Measurements from ENCODE around the gene RASGEF1B. TPM values are rescaled to one million over a fixed set of nuclear protein-coding genes. Genes with fewer than 3 reads are reported as not detected.

RASGEF1B gene
- total RNA-seq, 2 donors from 2014 or later, result 6.3 to 8.5 TPM

DNA sequence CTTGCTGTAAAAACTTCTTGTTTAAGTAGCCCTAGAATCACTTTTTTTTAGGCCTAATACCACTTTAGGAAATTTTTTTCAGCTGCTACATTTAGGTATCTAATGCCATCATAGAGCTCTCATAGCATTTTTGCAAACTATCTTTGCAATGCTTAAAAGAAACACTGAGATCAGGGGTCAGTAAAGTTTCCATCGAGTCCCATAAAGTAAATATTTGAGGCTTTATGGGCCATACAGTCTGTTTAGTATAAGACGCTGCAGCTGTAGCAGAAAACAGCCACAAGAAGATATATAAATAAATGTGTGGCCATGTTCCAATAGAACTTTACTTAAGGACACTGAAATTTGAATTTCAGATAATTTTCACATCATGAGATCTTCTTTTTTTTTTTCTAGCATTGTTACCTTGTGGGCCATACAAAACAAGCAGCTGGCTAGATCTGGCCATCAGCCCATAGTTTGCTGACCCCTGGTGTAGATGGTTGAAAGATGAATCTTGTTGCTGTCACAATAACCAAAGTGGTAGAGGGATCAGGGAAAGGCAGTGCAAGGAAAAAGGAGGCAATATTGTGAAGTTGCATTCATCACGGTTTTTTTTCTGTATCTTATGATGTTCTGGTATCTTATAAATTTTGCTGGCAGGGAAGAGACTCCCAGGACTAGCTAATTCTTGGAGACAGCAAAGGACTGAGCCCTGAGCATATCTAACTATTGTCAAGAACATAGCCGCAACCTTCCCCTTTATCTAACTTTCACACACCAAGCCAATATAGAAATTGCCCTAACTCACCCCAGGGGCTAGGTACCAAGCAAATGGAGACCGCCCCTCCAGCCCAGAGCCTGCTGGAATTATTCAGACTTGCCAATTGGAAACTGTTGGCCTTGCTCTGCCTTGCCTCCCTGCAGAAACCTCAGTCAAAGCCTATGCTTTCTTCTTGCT lies 46.6 kb downstream of the RASGEF1B start:
- H3K36me3 ChIP-seq, result peaks cover 9% of the 10 kb centered on the region
- H3K9me3 ChIP-seq, result no peaks in the 10 kb centered on the region
- no peak overlapping the region for H3K27ac ChIP-seq
- DNase-seq (ENCODE audit: low spot score), result no peak
- H3K27me3 ChIP-seq, result no peaks in the 10 kb centered on the region
- H3K4me1 ChIP-seq, result no peaks in the 10 kb centered on the region
- no peak for TF ChIP-seq CTCF (IDR thresholded peaks at IDR 0.05)
- no peak overlapping the region for H3K4me3 ChIP-seq

DNA sequence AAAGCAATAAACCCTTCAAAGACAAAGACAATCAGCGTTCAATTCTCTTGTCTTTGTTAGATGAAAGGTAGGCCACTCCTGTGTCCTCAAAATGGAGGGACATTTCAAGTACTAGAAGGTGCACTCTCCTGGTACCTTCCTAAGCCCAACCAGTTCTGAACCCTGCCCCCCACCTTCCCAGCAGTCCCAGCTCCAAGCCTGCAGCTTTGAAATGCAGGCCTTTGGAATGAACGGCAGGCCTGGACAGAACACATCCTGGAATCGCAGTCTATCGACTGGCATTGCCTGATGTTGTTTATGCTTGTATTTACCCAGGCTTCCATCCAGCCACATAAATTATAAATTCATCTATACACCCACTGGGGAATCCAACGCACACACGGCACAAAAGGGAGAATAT lies 47.4 kb downstream of the RASGEF1B start:
- no peak for DNase-seq (ENCODE audit: low spot score)
- Histone ChIP-seq H3K27ac (no peak overlapping the region), H3K27me3 (no peaks in the 10 kb centered on the region), H3K9me3 (no peaks in the 10 kb centered on the region), H3K4me3 (no peak overlapping the region), H3K4me1 (no peaks in the 10 kb centered on the region), H3K36me3 (peaks cover 8% of the 10 kb centered on the region)
- no peak for TF ChIP-seq CTCF (IDR thresholded peaks at IDR 0.05)

DNA sequence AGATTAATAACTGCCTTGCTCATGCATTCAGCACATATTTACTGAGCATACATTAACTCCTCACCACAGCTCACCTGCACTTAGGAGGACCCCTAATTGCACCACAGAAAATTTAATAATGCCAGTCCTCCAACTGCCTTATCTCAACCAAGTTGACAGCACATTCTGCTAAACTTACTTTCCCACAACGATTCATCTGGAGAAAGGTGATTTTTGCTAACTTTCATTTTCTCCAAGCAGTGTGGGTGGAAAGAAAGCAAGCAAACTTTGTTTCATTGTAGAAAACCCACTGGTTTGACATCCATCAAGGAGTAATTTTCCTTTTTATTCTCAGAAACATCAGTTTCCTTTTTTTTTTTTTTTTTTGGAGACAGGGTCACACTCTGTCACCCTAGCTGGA lies 49.1 kb downstream of the RASGEF1B start:
- Histone ChIP-seq H3K36me3 (peaks cover 8% of the 10 kb centered on the region), H3K27ac (no peak overlapping the region), H3K27me3 (no peaks in the 10 kb centered on the region), H3K4me3 (no peak overlapping the region), H3K9me3 (no peaks in the 10 kb centered on the region), H3K4me1 (no peaks in the 10 kb centered on the region)
- no peak for TF ChIP-seq CTCF (IDR thresholded peaks at IDR 0.05)
- no peak for DNase-seq (ENCODE audit: low spot score)

DNA sequence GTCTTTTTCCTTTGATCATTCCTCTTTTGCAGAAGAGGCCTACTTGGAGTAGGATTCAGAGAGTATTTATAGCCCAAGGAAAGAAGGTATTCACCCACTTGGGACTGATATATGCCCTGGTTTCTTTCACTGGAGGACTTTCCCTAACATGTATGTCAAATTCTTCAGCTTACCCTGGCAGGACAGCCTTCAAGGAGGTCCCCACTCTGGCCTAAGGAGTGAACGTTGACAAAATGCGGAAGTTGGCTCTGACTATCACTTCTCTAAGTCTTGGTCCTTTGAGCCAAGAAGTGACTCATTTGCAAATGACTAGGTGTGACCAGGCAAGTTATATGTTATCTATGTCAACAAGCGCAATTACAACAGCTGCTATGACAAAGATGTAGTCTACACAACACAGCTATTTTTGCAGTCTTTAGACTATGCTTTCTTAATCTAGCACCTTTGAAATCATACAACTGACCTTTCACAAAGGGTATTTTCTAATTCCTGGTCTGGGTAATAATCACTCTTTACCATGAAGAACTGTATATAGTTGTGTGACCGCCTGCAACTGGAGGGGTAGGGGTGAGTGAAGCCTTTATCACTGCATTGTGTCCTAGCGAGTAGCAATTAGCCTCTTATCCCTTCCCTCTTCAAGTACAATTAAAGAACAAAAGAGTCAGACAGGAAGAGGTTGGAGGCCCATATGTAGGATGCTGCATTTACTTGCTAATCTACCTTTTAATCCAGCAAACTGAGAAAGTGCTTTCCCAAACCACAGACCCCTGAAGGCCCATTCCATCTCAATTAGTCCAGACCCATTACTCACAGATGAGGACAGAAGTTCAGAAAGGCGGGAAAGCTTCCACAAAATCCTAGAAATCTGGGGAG lies 50.1 kb downstream of the RASGEF1B start:
- H3K4me3 ChIP-seq, result no peak overlapping the region
- TF ChIP-seq CTCF (IDR thresholded peaks at IDR 0.05), result no peak
- H3K36me3 ChIP-seq, result no peaks in the 10 kb centered on the region
- no peak for DNase-seq (ENCODE audit: low spot score)
- H3K27me3 ChIP-seq, result no peaks in the 10 kb centered on the region
- no peaks in the 10 kb centered on the region for H3K4me1 ChIP-seq
- H3K9me3 ChIP-seq, result no peaks in the 10 kb centered on the region
- H3K27ac ChIP-seq, result no peak overlapping the region

- Histone ChIP-seq H3K36me3 (no peaks in the 10 kb centered on the region), H3K27ac (no peak overlapping the region), H3K27me3 (no peaks in the 10 kb centered on the region), H3K4me3 (no peak overlapping the region), H3K9me3 (no peaks in the 10 kb centered on the region), H3K4me1 (no peaks in the 10 kb centered on the region)
- no peak for TF ChIP-seq CTCF (IDR thresholded peaks at IDR 0.05)
- DNase-seq (ENCODE audit: low spot score), result no peak
These were observed 53.1 kb downstream of the RASGEF1B start for GRCh38 chr4:81418572-81418971.
